BLaER1 treated with 17β-estradiol and CSF1 and Interleukin-3, amounts not matched to agents 10 nM and 100 nM (cell line): Measurements from ENCODE around the gene DNM1L.
"Not testable (repeated sequence)": the region's sequence is repeated elsewhere in the genome, so short reads cannot be mapped to it uniquely, and the experiment has no call there.

ENCODE experiments used
- H3K27ac ChIP-seq, 11 experiments: shearing (Covaris generic); formaldehyde crosslinking; 2 replicates each; pipeline ENCODE4 v1.8.1; 2022
- H3K27me3 ChIP-seq, 11 experiments: shearing (Covaris generic); formaldehyde crosslinking; 2 replicates each; pipeline ENCODE4 v1.8.1; 2022
- H3K36me3 ChIP-seq, 11 experiments: shearing (Covaris generic); formaldehyde crosslinking; 2 replicates each; pipeline ENCODE4 v1.8.1; 2022
- H3K4me1 ChIP-seq, 10 experiments: shearing (Covaris generic); formaldehyde crosslinking; 2 replicates each; pipeline ENCODE4 v1.8.1; 2022
- H3K4me2 ChIP-seq, 11 experiments: shearing (Covaris generic); formaldehyde crosslinking; 2 replicates each; pipeline ENCODE4 v1.8.1; 2022
- H3K4me3 ChIP-seq, 10 experiments: shearing (Covaris generic); formaldehyde crosslinking; 2 replicates each; pipeline ENCODE4 v1.8.1; 2022
- H3K9ac ChIP-seq, 11 experiments: shearing (Covaris generic); formaldehyde crosslinking; 2 replicates each; pipeline ENCODE4 v1.8.1; 2022
- H3K9me3 ChIP-seq, 11 experiments: shearing (Covaris generic); formaldehyde crosslinking; replicated peaks in 1 of 11; 2 replicates each; pipeline ENCODE4 v1.8.1; 2022
- H4K20me1 ChIP-seq, 11 experiments: shearing (Covaris generic); formaldehyde crosslinking; 2 replicates each; pipeline ENCODE4 v1.8.1; 2022
- Cebpa-rat ChIP-seq, 11 experiments: shearing (Covaris generic); IDR thresholded peaks; 2 replicates each; pipeline ENCODE4 v1.8.1; 2022

DNM1L gene

GRCh38 chr12:32705783-32706182, 26.7 kb downstream of the DNM1L start:
- Histone ChIP-seq H3K27me3 (no peaks in the 10 kb centered on the region), H3K4me2 (no peak overlapping the region), H3K27ac (no peak overlapping the region), H3K4me1 (no peaks in the 10 kb centered on the region), H3K36me3 (peaks cover 60 to 99% (median 82%) of the 10 kb centered on the region in 11 experiments), H3K4me3 (no peak overlapping the region), H3K9ac (no peak overlapping the region), H4K20me1 (peaks cover 3 to 66% (median 28%) of the 10 kb centered on the region in 11 experiments; a peak in 18 of 22 replicates), H3K9me3 (no peaks in the 10 kb centered on the region)
- no peak for TF ChIP-seq Cebpa-rat (IDR thresholded peaks at IDR 0.05)

- Histone ChIP-seq H3K4me3 (no peak overlapping the region), H3K27me3 (no peaks in the 10 kb centered on the region), H3K9me3 (no peaks in the 10 kb centered on the region), H3K9ac (no peak overlapping the region), H3K27ac (no peak overlapping the region), H3K4me2 (no peak overlapping the region), H4K20me1 (peaks cover 2 to 59% (median 21%) of the 10 kb centered on the region in 11 experiments; a peak in 13 of 22 replicates), H3K4me1 (no peaks in the 10 kb centered on the region), H3K36me3 (peaks cover 63 to 99% (median 85%) of the 10 kb centered on the region in 11 experiments)
- no peak for TF ChIP-seq Cebpa-rat (IDR thresholded peaks at IDR 0.05)
Measured at GRCh38 chr12:32706335-32707024, 27.4 kb downstream of the DNM1L start.

- H3K4me1 ChIP-seq: no peaks in the 10 kb centered on the region
- no peaks in the 10 kb centered on the region for H3K27me3 ChIP-seq
- TF ChIP-seq Cebpa-rat (IDR thresholded peaks at IDR 0.05): no peak
- no peaks in the 10 kb centered on the region for H3K9me3 ChIP-seq
- no peak overlapping the region for H3K9ac ChIP-seq
- H3K36me3 ChIP-seq: peaks cover 78 to 99% (median 87%) of the 10 kb centered on the region in 11 experiments
- H3K4me3 ChIP-seq: no peak overlapping the region
- H3K27ac ChIP-seq: no peak overlapping the region
- peaks cover 0 to 37% (median 18%) of the 10 kb centered on the region in 11 experiments; a peak in 11 of 22 replicates for H4K20me1 ChIP-seq
- no peak overlapping the region for H3K4me2 ChIP-seq
Measured at GRCh38 chr12:32708926-32709325, 29.8 kb downstream of the DNM1L start.

- no peaks in the 10 kb centered on the region for H3K9me3 ChIP-seq
- H4K20me1 ChIP-seq: peaks cover 0 to 9% (median 0%) of the 10 kb centered on the region in 11 experiments; a peak in 4 of 22 replicates
- TF ChIP-seq Cebpa-rat (IDR thresholded peaks at IDR 0.05): no peak
- no peak overlapping the region for H3K27ac ChIP-seq
- H3K36me3 ChIP-seq: peaks cover 77 to 85% (median 82%) of the 10 kb centered on the region in 11 experiments
- no peak overlapping the region for H3K4me2 ChIP-seq
- no peak overlapping the region for H3K9ac ChIP-seq
- no peak overlapping the region for H3K4me3 ChIP-seq
- no peaks in the 10 kb centered on the region for H3K4me1 ChIP-seq
- H3K27me3 ChIP-seq: no peaks in the 10 kb centered on the region
Measured at GRCh38 chr12:32714772-32715171, 35.7 kb downstream of the DNM1L start.

- no peak overlapping the region for H3K4me2 ChIP-seq
- peaks cover 0 to 10% (median 0%) of the 10 kb centered on the region in 11 experiments; a peak in 3 of 22 replicates for H4K20me1 ChIP-seq
- no peak overlapping the region for H3K9ac ChIP-seq
- no peak overlapping the region for H3K4me3 ChIP-seq
- no peaks in the 10 kb centered on the region for H3K9me3 ChIP-seq
- no peak for TF ChIP-seq Cebpa-rat (IDR thresholded peaks at IDR 0.05)
- no peaks in the 10 kb centered on the region for H3K27me3 ChIP-seq
- no peak overlapping the region for H3K27ac ChIP-seq
- H3K36me3 ChIP-seq: peaks cover 71 to 85% (median 79%) of the 10 kb centered on the region in 11 experiments
- H3K4me1 ChIP-seq: no peaks in the 10 kb centered on the region
Measured at GRCh38 chr12:32718926-32719325, 39.8 kb downstream of the DNM1L start.

- not testable (repeated sequence) for H3K4me1 ChIP-seq, H3K9me3 ChIP-seq, H3K4me3 ChIP-seq, H3K27me3 ChIP-seq, H3K4me2 ChIP-seq, H3K27ac ChIP-seq, H3K9ac ChIP-seq
- Histone ChIP-seq H3K36me3 (peaks cover 82 to 97% (median 94%) of the 10 kb centered on the region in 11 experiments), H4K20me1 (peaks cover 0 to 15% (median 5%) of the 10 kb centered on the region in 11 experiments; a peak in 12 of 22 replicates)
Measured at GRCh38 chr12:32725308-32725707, 46.2 kb downstream of the DNM1L start.

- TF ChIP-seq Cebpa-rat (IDR thresholded peaks at IDR 0.05): no peak
- Histone ChIP-seq H3K4me3 (no peak overlapping the region), H3K36me3 (peaks cover 84 to 97% (median 94%) of the 10 kb centered on the region in 11 experiments), H3K4me2 (no peak overlapping the region), H3K9me3 (no peaks in the 10 kb centered on the region), H3K27ac (no peak overlapping the region), H3K9ac (no peak overlapping the region), H3K27me3 (no peaks in the 10 kb centered on the region), H3K4me1 (no peaks in the 10 kb centered on the region), H4K20me1 (peaks cover 0 to 20% (median 5%) of the 10 kb centered on the region in 11 experiments; a peak in 12 of 22 replicates)
Measured at GRCh38 chr12:32726286-32726685, 47.2 kb downstream of the DNM1L start.

- Histone ChIP-seq H3K9ac (no peak overlapping the region), H3K4me1 (no peaks in the 10 kb centered on the region), H4K20me1 (peaks cover 0 to 26% (median 5%) of the 10 kb centered on the region in 11 experiments; a peak in 13 of 22 replicates), H3K9me3 (no peaks in the 10 kb centered on the region), H3K4me2 (no peak overlapping the region), H3K27me3 (no peaks in the 10 kb centered on the region), H3K27ac (no peak overlapping the region), H3K4me3 (no peak overlapping the region), H3K36me3 (peaks cover 84 to 97% (median 94%) of the 10 kb centered on the region in 11 experiments)
- TF ChIP-seq Cebpa-rat (IDR thresholded peaks at IDR 0.05): no peak
Measured at GRCh38 chr12:32727237-32727636, 48.1 kb downstream of the DNM1L start.

GRCh38 chr12:32734952-32735351, 55.9 kb downstream of the DNM1L start:
- peaks cover 92 to 100% (median 98%) of the 10 kb centered on the region in 11 experiments for H3K36me3 ChIP-seq
- no peak overlapping the region for H3K4me2 ChIP-seq
- no peak overlapping the region for H3K4me3 ChIP-seq
- peaks cover 0 to 69% (median 39%) of the 10 kb centered on the region in 11 experiments; a peak in 17 of 22 replicates for H4K20me1 ChIP-seq
- H3K4me1 ChIP-seq: no peaks in the 10 kb centered on the region
- no peak overlapping the region for H3K27ac ChIP-seq
- H3K9me3 ChIP-seq: no peaks in the 10 kb centered on the region
- no peaks in the 10 kb centered on the region for H3K27me3 ChIP-seq
- H3K9ac ChIP-seq: no peak overlapping the region
- no peak for TF ChIP-seq Cebpa-rat (IDR thresholded peaks at IDR 0.05)

- Histone ChIP-seq H3K27me3 (no peaks in the 10 kb centered on the region), H3K9me3 (no peaks in the 10 kb centered on the region), H3K4me1 (no peaks in the 10 kb centered on the region), H3K27ac (no peak overlapping the region), H3K9ac (no peak overlapping the region), H4K20me1 (peaks cover 3 to 76% (median 41%) of the 10 kb centered on the region in 11 experiments; a peak in 18 of 22 replicates), H3K36me3 (peaks cover 92 to 100% (median 98%) of the 10 kb centered on the region in 11 experiments), H3K4me3 (no peak overlapping the region), H3K4me2 (no peak overlapping the region)
- no peak for TF ChIP-seq Cebpa-rat (IDR thresholded peaks at IDR 0.05)
Measured at GRCh38 chr12:32736445-32736844, 57.3 kb downstream of the DNM1L start.
